22Rv1 (cell line): ENCODE data around the gene ESYT1.

Source experiments
- ZFX ChIP-seq: fragments of 450-650 bp; IDR thresholded peaks from 2 replicates; pipeline ENCODE4 v1.6.1; 2017; ENCODE audit warnings: antibody characterized with exemption, borderline replicate concordance
- TF ChIP-seq, protein P1 (sequence below): fragments of 450-650 bp; IDR thresholded peaks from 2 replicates; pipeline ENCODE4 v1.5.1; 2017; ENCODE audit warnings: mild to moderate bottlenecking

DNA sequence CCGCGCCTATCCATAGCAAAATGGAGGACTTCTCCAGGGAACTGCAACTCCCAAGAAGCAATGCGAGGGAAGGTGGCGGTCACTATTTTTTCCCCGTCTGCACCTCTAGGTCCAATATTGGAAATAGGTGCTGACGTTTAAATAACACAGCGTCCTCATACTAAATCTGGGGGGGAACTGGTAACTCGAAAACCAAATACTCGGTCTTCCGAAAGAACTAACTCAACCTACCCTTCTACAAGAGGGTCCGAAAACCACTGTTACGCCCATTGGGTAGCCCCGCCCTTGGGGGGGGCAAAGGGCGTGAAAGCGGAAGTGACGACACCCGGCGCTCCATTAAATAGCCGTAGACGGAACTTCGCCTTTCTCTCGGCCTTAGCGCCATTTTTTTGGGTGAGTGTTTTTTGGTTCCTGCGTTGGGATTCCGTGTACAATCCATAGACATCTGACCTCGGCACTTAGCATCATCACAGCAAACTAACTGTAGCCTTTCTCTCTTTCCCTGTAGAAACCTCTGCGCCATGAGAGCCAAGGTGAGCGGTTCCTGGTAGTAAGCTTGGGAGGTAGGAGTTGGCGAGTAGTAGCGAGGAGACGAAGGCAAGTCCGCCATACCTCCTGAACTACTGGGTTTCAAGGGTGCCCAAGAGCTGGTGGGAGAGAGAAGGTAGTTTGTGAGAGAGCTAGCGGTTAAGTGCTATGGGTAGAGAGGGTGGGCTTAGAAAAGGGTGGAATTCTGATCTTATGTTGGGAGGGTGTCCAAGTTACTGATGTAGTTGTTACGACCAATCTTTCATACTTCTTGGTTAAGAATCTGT lies 11.6 kb upstream of the ESYT1 start, which contains the start of gene RPL41:
- TF ChIP-seq, protein P1, sequence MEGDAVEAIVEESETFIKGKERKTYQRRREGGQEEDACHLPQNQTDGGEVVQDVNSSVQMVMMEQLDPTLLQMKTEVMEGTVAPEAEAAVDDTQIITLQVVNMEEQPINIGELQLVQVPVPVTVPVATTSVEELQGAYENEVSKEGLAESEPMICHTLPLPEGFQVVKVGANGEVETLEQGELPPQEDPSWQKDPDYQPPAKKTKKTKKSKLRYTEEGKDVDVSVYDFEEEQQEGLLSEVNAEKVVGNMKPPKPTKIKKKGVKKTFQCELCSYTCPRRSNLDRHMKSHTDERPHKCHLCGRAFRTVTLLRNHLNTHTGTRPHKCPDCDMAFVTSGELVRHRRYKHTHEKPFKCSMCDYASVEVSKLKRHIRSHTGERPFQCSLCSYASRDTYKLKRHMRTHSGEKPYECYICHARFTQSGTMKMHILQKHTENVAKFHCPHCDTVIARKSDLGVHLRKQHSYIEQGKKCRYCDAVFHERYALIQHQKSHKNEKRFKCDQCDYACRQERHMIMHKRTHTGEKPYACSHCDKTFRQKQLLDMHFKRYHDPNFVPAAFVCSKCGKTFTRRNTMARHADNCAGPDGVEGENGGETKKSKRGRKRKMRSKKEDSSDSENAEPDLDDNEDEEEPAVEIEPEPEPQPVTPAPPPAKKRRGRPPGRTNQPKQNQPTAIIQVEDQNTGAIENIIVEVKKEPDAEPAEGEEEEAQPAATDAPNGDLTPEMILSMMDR, result no peak
- no peak for TF ChIP-seq ZFX
